ENCODE measurements around the gene NUDT14.

Gene NUDT14

GRCh38 chr14:105144666-105145380, 36.3 kb downstream of the NUDT14 start:
- no peak for DNase-seq

DNA sequence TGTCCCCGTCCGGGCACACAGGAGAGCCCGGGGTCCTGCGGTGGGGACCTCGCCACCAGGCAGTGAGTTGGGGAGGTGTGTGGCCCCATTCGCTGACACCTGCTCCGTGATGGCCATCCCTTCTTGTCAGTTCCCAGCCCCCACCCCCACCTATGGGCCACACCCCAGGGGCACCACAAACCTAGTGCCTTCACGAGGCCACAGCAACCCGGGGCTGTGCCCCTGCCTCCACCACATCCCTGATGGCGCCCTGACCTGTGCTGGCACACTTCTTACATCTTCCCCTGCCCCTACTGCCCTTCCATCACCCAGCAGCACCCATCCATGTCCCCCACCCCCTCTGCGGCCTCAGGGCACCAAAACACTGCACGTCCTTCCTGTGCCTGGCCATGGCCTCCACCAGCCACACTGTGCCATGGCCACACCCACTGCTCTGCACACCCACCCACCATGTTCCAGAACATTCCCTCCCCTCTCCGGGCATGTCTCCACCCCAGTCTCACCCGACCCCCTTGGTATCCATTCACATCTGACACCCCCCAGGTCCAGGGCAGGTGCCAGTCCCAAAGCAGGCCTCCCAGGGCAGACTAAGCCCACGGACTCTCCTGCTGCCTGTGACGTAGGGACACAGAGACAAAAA, 37.0 kb downstream of the NUDT14 start:
- no peak for DNase-seq

- DNase-seq, result no peak
These were observed 37.6 kb downstream of the NUDT14 start for GRCh38 chr14:105143451-105144025.

DNA sequence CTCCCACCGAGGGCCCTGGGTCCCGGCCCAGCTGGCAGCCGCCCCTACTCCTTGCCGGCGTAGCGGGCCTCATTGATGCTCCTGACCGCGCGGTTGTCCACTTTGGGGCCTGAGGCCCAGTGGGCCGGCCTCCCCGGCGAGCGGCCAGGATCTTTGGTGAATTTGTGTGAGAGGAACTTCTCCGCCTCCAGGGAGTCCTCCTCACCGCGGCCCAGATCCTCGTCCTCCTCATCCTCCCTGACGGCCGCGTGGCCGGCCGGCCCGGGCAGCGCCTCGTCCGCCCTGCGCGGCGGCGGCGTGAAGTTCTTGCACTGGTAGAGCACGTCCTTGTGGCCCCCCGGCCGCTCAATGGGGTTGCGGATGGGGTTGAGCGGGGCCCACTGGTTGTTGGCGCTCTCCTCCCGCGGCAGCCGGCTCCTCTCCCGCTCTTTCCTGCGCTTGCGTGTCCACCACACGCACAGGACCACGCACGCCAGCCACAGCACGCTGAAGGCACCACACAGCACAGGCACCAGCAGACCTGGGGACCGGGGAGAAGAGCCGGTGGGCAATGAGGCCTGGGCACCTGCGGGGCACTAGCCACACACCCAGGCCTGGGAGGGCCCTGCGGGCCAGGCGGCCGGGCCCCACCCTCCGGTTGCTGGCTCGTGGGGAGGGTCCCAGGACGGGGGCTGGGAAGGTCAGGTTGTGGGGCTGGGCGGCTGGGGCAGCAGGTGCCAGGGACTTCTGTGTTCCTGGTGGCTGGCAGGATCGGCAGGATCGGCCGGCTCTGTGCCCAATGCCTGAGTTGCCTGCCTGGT, 38.3 kb downstream of the NUDT14 start:
- no peak for DNase-seq

GRCh38 chr14:105141486-105142281, 39.4 kb downstream of the NUDT14 start:
- DNase-seq, result no peak

GRCh38 chr14:105141026-105141425, 40.1 kb downstream of the NUDT14 start:
- no peak for DNase-seq

GRCh38 chr14:105140581-105140980, 40.5 kb downstream of the NUDT14 start:
- DNase-seq, result no peak

DNA sequence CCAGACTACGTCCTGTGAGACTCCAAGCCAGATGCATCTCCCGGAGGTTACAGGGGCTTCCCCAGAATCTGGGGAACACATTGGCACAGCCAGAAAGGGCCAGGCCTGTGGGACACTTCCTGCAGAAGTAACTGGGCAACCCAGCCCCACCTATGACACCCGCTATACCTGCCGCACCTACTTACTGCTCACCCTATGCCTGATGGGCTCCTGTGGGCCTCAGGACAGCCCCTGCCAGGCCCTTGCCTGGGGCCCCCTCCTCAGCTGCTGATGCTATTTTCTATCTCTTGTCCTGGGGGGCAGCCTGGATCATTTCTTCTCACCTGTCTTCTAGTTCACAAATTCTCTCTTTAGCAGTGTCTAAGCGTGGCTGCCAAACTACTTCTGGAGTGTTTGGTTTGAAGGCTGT, 41.3 kb downstream of the NUDT14 start:
- DNase-seq, result no peak

- DNase-seq, result no peak
These were observed 41.8 kb downstream of the NUDT14 start for GRCh38 chr14:105139212-105139825.

GRCh38 chr14:105138551-105139111, 42.5 kb downstream of the NUDT14 start:
- no peak for DNase-seq

- DNase-seq, result no peak
These were observed 43.0 kb downstream of the NUDT14 start for GRCh38 chr14:105138021-105138541.

GRCh38 chr14:105137481-105138020, 43.6 kb downstream of the NUDT14 start:
- DNase-seq, result no peak

DNA sequence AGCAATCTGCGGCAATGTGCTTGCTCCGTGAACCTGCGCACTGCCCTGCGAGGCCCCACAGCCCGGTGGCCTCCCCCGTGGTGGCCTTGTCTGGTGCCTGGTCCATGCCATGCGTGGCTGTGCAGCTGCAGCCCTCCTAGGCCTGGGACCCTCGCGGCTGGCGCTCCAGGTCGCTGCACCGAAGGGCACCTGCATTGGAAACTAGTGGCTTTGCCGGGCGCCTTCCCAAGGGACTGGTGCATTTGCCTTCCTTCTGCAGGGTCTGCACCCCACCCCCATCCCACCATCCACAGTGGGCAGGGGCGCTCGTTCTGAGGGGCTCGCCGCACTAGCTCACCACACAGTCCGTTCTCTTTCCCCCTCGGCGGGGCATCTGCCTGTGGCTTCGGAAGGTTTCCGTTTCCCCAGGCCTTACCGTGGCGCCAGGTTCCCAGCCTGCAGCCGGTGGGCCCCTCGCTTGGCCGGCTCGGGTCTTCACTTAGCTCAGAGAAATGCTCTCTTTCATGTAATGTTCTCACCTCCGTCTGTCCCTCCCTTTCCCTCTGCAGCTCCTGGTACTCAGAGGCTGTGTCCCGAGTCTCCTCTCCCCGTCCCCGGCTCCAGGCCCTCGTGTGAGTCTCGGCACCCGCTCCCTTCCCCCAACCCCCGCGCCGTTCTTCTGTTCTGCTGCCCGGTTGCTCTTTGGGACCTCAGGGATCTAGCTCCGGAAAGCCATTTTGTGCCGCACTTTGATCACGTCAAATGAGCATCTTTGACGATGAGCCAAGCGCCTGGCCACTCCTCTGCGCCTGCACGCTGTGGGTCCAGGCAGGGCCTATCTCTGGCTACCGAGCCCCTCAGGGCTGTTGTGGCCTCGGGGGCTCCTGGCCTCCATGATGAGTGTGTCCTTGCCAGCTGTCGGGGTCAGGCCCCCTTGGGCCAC, 44.5 kb downstream of the NUDT14 start:
- DNase-seq, result no peak

DNA sequence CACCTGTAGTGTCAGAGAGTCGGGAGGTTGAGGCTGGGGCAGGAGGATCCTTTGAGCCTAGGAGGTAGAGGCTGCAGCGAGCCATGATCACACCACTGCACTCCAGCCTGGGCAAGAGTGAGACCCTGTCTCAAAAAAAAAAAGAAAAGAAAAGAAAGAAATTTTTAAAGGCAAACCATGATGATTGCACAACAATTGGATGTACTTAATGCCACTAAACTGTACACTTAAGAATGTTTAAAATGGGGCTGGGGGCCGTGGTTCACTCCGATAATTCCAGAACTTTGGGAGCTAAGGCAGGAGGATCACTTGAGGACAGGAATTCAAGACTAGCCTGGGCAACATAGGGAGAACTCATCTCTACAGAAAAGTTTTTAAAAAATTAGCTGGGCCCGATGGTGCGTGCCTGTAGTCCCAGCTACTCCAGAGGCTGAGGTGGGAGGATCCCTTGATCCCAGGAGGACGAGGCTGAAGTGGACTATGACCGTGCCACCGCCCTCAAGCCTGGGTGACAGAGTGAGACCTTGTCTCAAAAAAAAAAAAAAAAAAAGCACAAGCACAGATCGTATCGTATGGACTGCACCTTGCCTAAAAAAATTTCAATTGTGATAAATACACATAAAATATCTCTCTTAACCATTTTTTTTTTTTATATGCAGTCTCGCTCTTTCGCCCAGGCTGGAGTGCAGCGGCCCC, 45.3 kb downstream of the NUDT14 start:
- DNase-seq, result no peak

GRCh38 chr14:105132921-105133654, 48.0 kb downstream of the NUDT14 start:
- DNase-seq, result no peak

DNA sequence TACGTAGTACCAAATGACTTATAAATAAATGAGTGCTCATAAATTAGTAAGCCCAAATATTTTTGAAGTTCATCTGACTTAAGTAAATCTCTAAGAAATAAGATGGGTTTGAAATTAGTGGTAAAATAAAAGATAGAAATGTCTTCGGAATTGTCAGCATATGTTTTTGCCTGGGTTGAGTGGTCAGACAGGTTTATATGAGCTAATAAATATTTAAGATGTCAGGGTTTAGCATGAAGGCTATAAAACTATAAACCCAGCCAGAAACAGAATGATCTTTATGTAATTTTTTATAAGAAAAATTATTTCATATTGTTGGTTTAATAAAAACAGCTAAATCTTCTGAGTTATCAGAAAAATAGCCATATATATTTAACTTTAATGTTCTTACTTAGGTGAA, 49.9 kb downstream of the NUDT14 start:
- no peak for DNase-seq

- DNase-seq, result no peak
These were observed 53.1 kb downstream of the NUDT14 start for GRCh38 chr14:105128059-105128458.

GRCh38 chr14:105126981-105127329, 54.2 kb downstream of the NUDT14 start:
- no peak for DNase-seq

Measured in central memory CD4-positive, alpha-beta T cell (primary cell).